Stimulated activated effector memory CD8-positive, alpha-beta T cell treated with anti-CD3 and anti-CD28 coated beads, Interleukin-12 subunit alpha, Interleukin-12 subunit beta, amount 100 ng/mL, for 72 hours (primary cell): ENCODE results near the gene FAM83F.

ENCODE experiments used
- ATAC-seq: fragments of 150-1000 bp; cut with Tn5 transposase; 2 replicates; pipeline ENCODE4 v1.10.0; 2021
- DNase-seq, 2 donors: peaks; one replicate each; pipeline ENCODE4 v3.0.0; 2021 to 2022; ENCODE audit warnings: low spot score in 2 of 2
- H3K27ac Mint-ChIP-seq: one replicate; pipeline ENCODE4 v1.8.0; 2022; ENCODE audit warnings: mild to moderate bottlenecking, mixed read lengths
- H3K36me3 Mint-ChIP-seq: one replicate; pipeline ENCODE4 v1.8.0; 2022; ENCODE audit warnings: mild to moderate bottlenecking, mixed read lengths
- H3K4me1 Mint-ChIP-seq: one replicate; pipeline ENCODE4 v1.8.0; 2022; ENCODE audit warnings: mixed read lengths
- H3K4me3 Mint-ChIP-seq: one replicate; pipeline ENCODE4 v1.8.0; 2022; ENCODE audit warnings: mild to moderate bottlenecking, mixed read lengths
- H3K9me3 Mint-ChIP-seq: one replicate; pipeline ENCODE4 v1.8.0; 2022; ENCODE audit warnings: mixed read lengths

Gene FAM83F

GRCh38 chr22:40027191-40028097, 32.7 kb downstream of the FAM83F start:
- no peak for DNase-seq
- Mint-ChIP-seq H3K36me3 (peaks cover 6% of the 10 kb centered on the region), H3K4me1 (peaks cover 9% of the 10 kb centered on the region), H3K27ac (no peak overlapping the region), H3K4me3 (no peak overlapping the region), H3K9me3 (no peaks in the 10 kb centered on the region)
- no peak for ATAC-seq

GRCh38 chr22:40028098-40028425, 33.3 kb downstream of the FAM83F start:
- Mint-ChIP-seq H3K36me3 (peaks cover 6% of the 10 kb centered on the region), H3K4me3 (no peak overlapping the region), H3K4me1 (peaks cover 4% of the 10 kb centered on the region), H3K9me3 (no peaks in the 10 kb centered on the region), H3K27ac (no peak overlapping the region)
- no peak for ATAC-seq
- no peak for DNase-seq

GRCh38 chr22:40029189-40029890, 34.6 kb downstream of the FAM83F start:
- Mint-ChIP-seq H3K4me3 (no peak overlapping the region), H3K9me3 (no peaks in the 10 kb centered on the region), H3K4me1 (peaks cover 4% of the 10 kb centered on the region), H3K36me3 (peaks cover 6% of the 10 kb centered on the region), H3K27ac (no peak overlapping the region)
- DNase-seq, result no peak
- no peak for ATAC-seq

- ATAC-seq (no peak), DNase-seq (no peak)
- Mint-ChIP-seq H3K9me3 (no peaks in the 10 kb centered on the region), H3K27ac (peak overlapping the region; percentile 65), H3K4me3 (no peak overlapping the region), H3K36me3 (peaks cover 6% of the 10 kb centered on the region), H3K4me1 (peaks cover 4% of the 10 kb centered on the region)
Observed at GRCh38 chr22:40030026-40030757, 35.4 kb downstream of the FAM83F start.

- ATAC-seq (no peak), DNase-seq (no peak)
- Mint-ChIP-seq H3K27ac (peak overlapping the region; percentile 65), H3K4me1 (peaks cover 4% of the 10 kb centered on the region), H3K36me3 (peaks cover 6% of the 10 kb centered on the region), H3K9me3 (no peaks in the 10 kb centered on the region), H3K4me3 (no peak overlapping the region)
Observed at GRCh38 chr22:40030758-40031095, 36.0 kb downstream of the FAM83F start.

- no peak overlapping the region for H3K27ac Mint-ChIP-seq
- ATAC-seq, result no peak
- DNase-seq, result no peak
- peaks cover 4% of the 10 kb centered on the region for H3K4me1 Mint-ChIP-seq
- H3K9me3 Mint-ChIP-seq, result no peaks in the 10 kb centered on the region
- H3K36me3 Mint-ChIP-seq, result peaks cover 6% of the 10 kb centered on the region
- H3K4me3 Mint-ChIP-seq, result no peak overlapping the region
Observed at GRCh38 chr22:40031766-40032470, 37.2 kb downstream of the FAM83F start.

GRCh38 chr22:40033586-40034380, 39.0 kb downstream of the FAM83F start:
- H3K4me3 Mint-ChIP-seq, result no peak overlapping the region
- no peak overlapping the region for H3K27ac Mint-ChIP-seq
- ATAC-seq (no peak), DNase-seq (no peak)
- peaks cover 1% of the 10 kb centered on the region for H3K4me1 Mint-ChIP-seq
- peaks cover 3% of the 10 kb centered on the region for H3K36me3 Mint-ChIP-seq
- H3K9me3 Mint-ChIP-seq, result no peaks in the 10 kb centered on the region

- DNase-seq, result no peak
- no peaks in the 10 kb centered on the region for H3K9me3 Mint-ChIP-seq
- no peak overlapping the region for H3K27ac Mint-ChIP-seq
- H3K4me1 Mint-ChIP-seq, result no peaks in the 10 kb centered on the region
- ATAC-seq, result no peak
- H3K4me3 Mint-ChIP-seq, result no peak overlapping the region
- H3K36me3 Mint-ChIP-seq, result no peaks in the 10 kb centered on the region
Observed at GRCh38 chr22:40035351-40035750, 40.6 kb downstream of the FAM83F start.

GRCh38 chr22:40036126-40036525, 41.4 kb downstream of the FAM83F start:
- H3K9me3 Mint-ChIP-seq, result no peaks in the 10 kb centered on the region
- no peaks in the 10 kb centered on the region for H3K4me1 Mint-ChIP-seq
- H3K27ac Mint-ChIP-seq, result no peak overlapping the region
- no peak for DNase-seq
- no peaks in the 10 kb centered on the region for H3K36me3 Mint-ChIP-seq
- ATAC-seq, result no peak
- no peak overlapping the region for H3K4me3 Mint-ChIP-seq

- H3K4me1 Mint-ChIP-seq, result no peaks in the 10 kb centered on the region
- no peaks in the 10 kb centered on the region for H3K36me3 Mint-ChIP-seq
- peak; percentile 68 for ATAC-seq
Observed at GRCh38 chr22:40036591-40037225, 42.0 kb downstream of the FAM83F start.

GRCh38 chr22:40037320-40037719, 42.6 kb downstream of the FAM83F start:
- Mint-ChIP-seq H3K9me3 (no peaks in the 10 kb centered on the region), H3K4me3 (no peak overlapping the region), H3K4me1 (no peaks in the 10 kb centered on the region), H3K27ac (no peak overlapping the region), H3K36me3 (no peaks in the 10 kb centered on the region)
- no peak for DNase-seq
- no peak for ATAC-seq

More at GRCh38 chr22:40036591-40037225, 42.0 kb downstream of the FAM83F start:
- Mint-ChIP-seq H3K27ac (no peak overlapping the region), H3K9me3 (no peaks in the 10 kb centered on the region), H3K4me3 (no peak overlapping the region)
- peak; percentile 23 to 72 for DNase-seq

- no peak for ATAC-seq
- Mint-ChIP-seq H3K36me3 (peaks cover 8% of the 10 kb centered on the region), H3K9me3 (no peaks in the 10 kb centered on the region), H3K4me1 (no peaks in the 10 kb centered on the region), H3K27ac (no peak overlapping the region), H3K4me3 (no peak overlapping the region)
- DNase-seq, result no peak
Observed at GRCh38 chr22:40039482-40040115, 44.8 kb downstream of the FAM83F start.

- no peak for DNase-seq
- ATAC-seq, result no peak
- Mint-ChIP-seq H3K9me3 (no peaks in the 10 kb centered on the region), H3K4me3 (no peak overlapping the region), H3K27ac (no peak overlapping the region), H3K36me3 (peaks cover 12% of the 10 kb centered on the region), H3K4me1 (peaks cover 4% of the 10 kb centered on the region)
Observed at GRCh38 chr22:40040927-40041326, 46.2 kb downstream of the FAM83F start.
